PC-9 (cell line): ENCODE measurements around the gene ARID4B.

Experiments
- EZH2 ChIP-seq: fragments of 200-600 bp; sonication (generic); IDR thresholded peaks from 2 replicates; pipeline ENCODE4 v1.8.0; 2017; ENCODE audit warnings: antibody characterized with exemption, low read depth
- TF ChIP-seq, protein P1 (sequence below): fragments of 200-600 bp; sonication (generic); conservative IDR thresholded peaks from 2 replicates; pipeline ENCODE4 v1.6.1; 2017; ENCODE audit warnings: mixed run types, antibody characterized with exemption, mild to moderate bottlenecking, moderate library complexity

DNA sequence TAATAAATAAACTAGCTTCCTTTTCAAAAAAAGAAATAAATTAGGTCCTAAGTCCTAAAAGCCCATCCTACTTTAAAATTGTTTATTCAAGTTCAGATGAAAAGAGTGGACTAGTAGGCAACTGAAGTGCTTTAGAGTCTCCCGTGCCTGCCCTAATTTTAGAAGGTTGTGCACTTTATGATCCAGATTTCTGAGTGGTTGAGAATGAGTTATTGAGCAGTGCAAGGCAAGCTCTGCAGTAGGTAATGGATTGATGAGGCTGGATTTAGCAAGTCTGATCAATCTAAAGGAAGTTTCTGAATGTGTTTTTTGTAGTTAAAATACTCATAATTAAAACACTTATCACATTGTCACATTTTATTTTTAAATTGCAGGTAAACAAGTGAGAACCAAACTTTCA is 13.4 kb upstream of the ARID4B start:
- no peak for TF ChIP-seq EZH2
- TF ChIP-seq, protein P1, sequence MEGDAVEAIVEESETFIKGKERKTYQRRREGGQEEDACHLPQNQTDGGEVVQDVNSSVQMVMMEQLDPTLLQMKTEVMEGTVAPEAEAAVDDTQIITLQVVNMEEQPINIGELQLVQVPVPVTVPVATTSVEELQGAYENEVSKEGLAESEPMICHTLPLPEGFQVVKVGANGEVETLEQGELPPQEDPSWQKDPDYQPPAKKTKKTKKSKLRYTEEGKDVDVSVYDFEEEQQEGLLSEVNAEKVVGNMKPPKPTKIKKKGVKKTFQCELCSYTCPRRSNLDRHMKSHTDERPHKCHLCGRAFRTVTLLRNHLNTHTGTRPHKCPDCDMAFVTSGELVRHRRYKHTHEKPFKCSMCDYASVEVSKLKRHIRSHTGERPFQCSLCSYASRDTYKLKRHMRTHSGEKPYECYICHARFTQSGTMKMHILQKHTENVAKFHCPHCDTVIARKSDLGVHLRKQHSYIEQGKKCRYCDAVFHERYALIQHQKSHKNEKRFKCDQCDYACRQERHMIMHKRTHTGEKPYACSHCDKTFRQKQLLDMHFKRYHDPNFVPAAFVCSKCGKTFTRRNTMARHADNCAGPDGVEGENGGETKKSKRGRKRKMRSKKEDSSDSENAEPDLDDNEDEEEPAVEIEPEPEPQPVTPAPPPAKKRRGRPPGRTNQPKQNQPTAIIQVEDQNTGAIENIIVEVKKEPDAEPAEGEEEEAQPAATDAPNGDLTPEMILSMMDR: no peak
